Neutrophil (primary cell): ENCODE data around the gene CNOT1.

Experiments used
- H3K27ac ChIP-seq: fragments of 200-600 bp; sonication (generic); 2 replicates; pipeline ENCODE4 v1.5.1; 2016; ENCODE audit warnings: mild to moderate bottlenecking, moderate library complexity
- H3K27me3 ChIP-seq: fragments of 200-600 bp; sonication (generic); 2 replicates; pipeline ENCODE4 v1.6.0; 2016; ENCODE audit warnings: mild to moderate bottlenecking
- H3K36me3 ChIP-seq: fragments of 200-600 bp; sonication (generic); 2 replicates; pipeline ENCODE4 v1.5.1; 2017
- H3K4me1 ChIP-seq, 2 experiments: fragments of 200-600 bp in 1 of 2; sonication (generic) in 1 of 2; 1 replicate in 1 of 2; 2 replicates in 1 of 2; pipeline versions ENCODE4 v1.5.1 to v1.6.1; 2013 to 2016; ENCODE audit warnings: low read depth in 1 of 2, low read length in 1 of 2, mild to moderate bottlenecking in 1 of 2, moderate library complexity in 1 of 2; ENCODE audit not compliant: control insufficient read depth in 1 of 2, insufficient read depth in 1 of 2
- H3K4me3 ChIP-seq, 2 experiments: fragments of 200-600 bp in 1 of 2; sonication (generic) in 1 of 2; 1 replicate in 1 of 2; 2 replicates in 1 of 2; pipeline ENCODE4 v1.5.1; 2013 to 2016; ENCODE audit warnings: low read depth in 1 of 2, low read length in 1 of 2, mild to moderate bottlenecking in 1 of 2, moderate library complexity in 1 of 2
- H3K9me3 ChIP-seq: fragments of 200-600 bp; sonication (generic); 2 replicates; pipeline ENCODE4 v1.5.1; 2016
- CTCF ChIP-seq: fragments of 200-600 bp; sonication (generic); IDR thresholded peaks from 2 replicates; pipeline ENCODE4 v1.5.1; 2016; ENCODE audit warnings: antibody characterized with exemption

The CNOT1 gene

GRCh38 chr16:58532414-58532813 is 97.2 kb downstream of the CNOT1 start:
- Histone ChIP-seq H3K9me3 (no peaks in the 10 kb centered on the region), H3K27ac (no peak overlapping the region), H3K4me3 (no peak overlapping the region), H3K4me1 (no peaks in the 10 kb centered on the region), H3K36me3 (peaks cover 98% of the 10 kb centered on the region), H3K27me3 (no peaks in the 10 kb centered on the region)
- TF ChIP-seq CTCF = no peak

- H3K4me1 ChIP-seq = no peaks in the 10 kb centered on the region
- no peaks in the 10 kb centered on the region for H3K9me3 ChIP-seq
- H3K36me3 ChIP-seq = peaks cover 98% of the 10 kb centered on the region
- H3K4me3 ChIP-seq = no peak overlapping the region
- H3K27me3 ChIP-seq = no peaks in the 10 kb centered on the region
- H3K27ac ChIP-seq = no peak overlapping the region
- TF ChIP-seq CTCF = no peak
Observed at GRCh38 chr16:58530179-58530578, 99.4 kb downstream of the CNOT1 start.

- TF ChIP-seq CTCF = no peak
- no peak overlapping the region for H3K27ac ChIP-seq
- H3K9me3 ChIP-seq = no peaks in the 10 kb centered on the region
- peaks cover 16 to 17% of the 10 kb centered on the region in 2 experiments for H3K4me1 ChIP-seq
- peaks cover 78% of the 10 kb centered on the region for H3K36me3 ChIP-seq
- H3K4me3 ChIP-seq = no peak overlapping the region
- H3K27me3 ChIP-seq = no peaks in the 10 kb centered on the region
Observed at GRCh38 chr16:58519707-58520106, 109.9 kb downstream of the CNOT1 start.

GRCh38 chr16:58518980-58519368 is 110.7 kb downstream of the CNOT1 start:
- H3K4me3 ChIP-seq = no peak overlapping the region
- peaks cover 70% of the 10 kb centered on the region for H3K36me3 ChIP-seq
- no peak overlapping the region for H3K27ac ChIP-seq
- H3K9me3 ChIP-seq = no peaks in the 10 kb centered on the region
- H3K4me1 ChIP-seq = peaks cover 17 to 18% of the 10 kb centered on the region in 2 experiments
- no peak for TF ChIP-seq CTCF
- H3K27me3 ChIP-seq = no peaks in the 10 kb centered on the region

GRCh38 chr16:58518083-58518979 is 111.3 kb downstream of the CNOT1 start:
- Histone ChIP-seq H3K4me3 (no peak overlapping the region), H3K27me3 (no peaks in the 10 kb centered on the region), H3K4me1 (peaks cover 17 to 18% of the 10 kb centered on the region in 2 experiments), H3K9me3 (no peaks in the 10 kb centered on the region), H3K27ac (no peak overlapping the region), H3K36me3 (peaks cover 64% of the 10 kb centered on the region)
- no peak for TF ChIP-seq CTCF
